Common myeloid progenitor, CD34-positive (primary cell): Measurements from ENCODE around the gene SCGN.

Source experiments
- CTCF ChIA-PET: fragments of 350-600 bp; sonication (Branson Sonifier 250); formaldehyde crosslinking; loops from one replicate; lab custom pipeline; 2021; ENCODE audit warnings: antibody characterized with exemption; lab: Charles Lee
- POLR2A ChIA-PET: fragments of 350-600 bp; sonication (Branson Sonifier 250); formaldehyde crosslinking; loops from one replicate; lab custom pipeline; 2021; ENCODE audit warnings: antibody characterized with exemption; lab: Charles Lee
- DNase-seq, 3 donors: peaks; one replicate each; pipeline versions ENCODE4 v3.0.0 to v3.0.0-alpha.2; 2013
- H3K27ac ChIP-seq, 2 experiments: 1 replicate in 1 of 2; 2 replicates in 1 of 2; pipeline ENCODE4 v1.7.0; 2013; ENCODE audit warnings: inconsistent platforms in 2 of 2, low read length in 2 of 2, mild to moderate bottlenecking in 2 of 2, low read depth in 1 of 2, moderate library complexity in 1 of 2; ENCODE audit not compliant: severe bottlenecking in 2 of 2, insufficient read depth in 1 of 2, poor library complexity in 1 of 2
- H3K27me3 ChIP-seq, 5 experiments: replicated peaks in 2 of 5; 1 replicate in 3 of 5; 2 replicates in 2 of 5; pipeline versions ENCODE4 v1.6.1 to v1.7.0; 2013; ENCODE audit warnings: low read length in 4 of 5, mild to moderate bottlenecking in 2 of 5, moderate library complexity in 2 of 5, inconsistent platforms in 1 of 5; ENCODE audit not compliant: insufficient read depth in 5 of 5, control insufficient read depth in 4 of 5
- H3K36me3 ChIP-seq, 4 experiments: 1 replicate in 2 of 4; 2 replicates in 2 of 4; pipeline versions ENCODE4 v1.6.1 to v1.7.0; 2013; ENCODE audit warnings: low read length in 3 of 4, control low read depth in 1 of 4, mild to moderate bottlenecking in 1 of 4; ENCODE audit not compliant: control insufficient read depth in 4 of 4, insufficient read depth in 4 of 4
- H3K4me1 ChIP-seq, 4 experiments: 1 replicate in 3 of 4; 2 replicates in 1 of 4; pipeline versions ENCODE4 v1.6.1 to v1.7.1; 2013; ENCODE audit warnings: low read length in 3 of 4, mild to moderate bottlenecking in 3 of 4, control low read depth in 1 of 4, inconsistent platforms in 1 of 4, moderate library complexity in 1 of 4; ENCODE audit not compliant: control insufficient read depth in 4 of 4, insufficient read depth in 4 of 4; ENCODE audit errors: control extremely low read depth in 1 of 4
- H3K4me3 ChIP-seq, 7 experiments: 1 replicate in 4 of 7; 2 replicates in 3 of 7; pipeline versions ENCODE4 v1.5.1 to v1.7.0; 2013; ENCODE audit warnings: mild to moderate bottlenecking in 7 of 7, low read length in 6 of 7, moderate library complexity in 6 of 7, inconsistent platforms in 2 of 7, low read depth in 2 of 7, control low read depth in 1 of 7; ENCODE audit not compliant: insufficient read depth in 4 of 7, control insufficient read depth in 1 of 7; ENCODE audit errors: extremely low read depth in 1 of 7
- H3K9me3 ChIP-seq, 5 experiments: 1 replicate in 4 of 5; 2 replicates in 1 of 5; pipeline versions ENCODE4 v1.6.1 to v1.7.1; 2013; ENCODE audit warnings: low read length in 4 of 5, mild to moderate bottlenecking in 2 of 5, inconsistent platforms in 1 of 5, low read depth in 1 of 5, moderate library complexity in 1 of 5; ENCODE audit not compliant: control insufficient read depth in 4 of 5, insufficient read depth in 2 of 5; ENCODE audit errors: control extremely low read depth in 1 of 5
- WGBS: methylation state at CpG from one replicate; pipeline ENCODE4 v1.1.5; 2013; ENCODE audit not compliant: insufficient coverage; 5-methylcytosine and 5-hydroxymethylcytosine counted together

Gene SCGN

DNA sequence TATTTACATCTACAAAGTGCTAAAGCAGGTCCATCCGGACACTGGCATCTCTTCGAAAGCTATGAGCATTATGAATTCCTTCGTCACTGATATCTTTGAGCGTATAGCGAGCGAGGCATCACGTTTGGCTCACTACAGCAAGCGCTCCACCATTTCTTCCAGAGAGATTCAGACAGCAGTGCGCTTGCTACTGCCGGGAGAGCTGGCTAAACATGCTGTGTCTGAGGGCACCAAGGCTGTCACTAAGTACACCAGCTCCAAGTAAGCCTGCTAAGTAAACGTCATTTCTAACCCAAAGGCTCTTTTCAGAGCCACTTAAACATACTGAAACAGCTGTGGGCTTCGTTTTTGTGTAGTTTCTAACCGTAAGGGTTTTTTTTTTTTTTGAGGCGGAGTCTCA is 75.0 kb downstream of the SCGN start:
- ChIA-PET CTCF (interaction anchor here (0.8 to 1.1 kb wide), 3 partner anchors 12 to 23 kb away, joined by 3 read pairs; no protein-coding TSS in a partner anchor), POLR2A (no interaction called here)
- no peaks in the 10 kb centered on the region for H3K36me3 ChIP-seq
- no peak overlapping the region for H3K4me3 ChIP-seq
- H3K27ac ChIP-seq = no peak overlapping the region
- peaks cover 0 to 12% (median 2%) of the 10 kb centered on the region in 5 experiments for H3K27me3 ChIP-seq
- H3K4me1 ChIP-seq = no peaks in the 10 kb centered on the region
- 93% methylated on average over 12 of the region's 14 CpGs for WGBS
- H3K9me3 ChIP-seq = peaks cover 0 to 6% (median 0%) of the 10 kb centered on the region in 5 experiments
- DNase-seq = no peak

DNA sequence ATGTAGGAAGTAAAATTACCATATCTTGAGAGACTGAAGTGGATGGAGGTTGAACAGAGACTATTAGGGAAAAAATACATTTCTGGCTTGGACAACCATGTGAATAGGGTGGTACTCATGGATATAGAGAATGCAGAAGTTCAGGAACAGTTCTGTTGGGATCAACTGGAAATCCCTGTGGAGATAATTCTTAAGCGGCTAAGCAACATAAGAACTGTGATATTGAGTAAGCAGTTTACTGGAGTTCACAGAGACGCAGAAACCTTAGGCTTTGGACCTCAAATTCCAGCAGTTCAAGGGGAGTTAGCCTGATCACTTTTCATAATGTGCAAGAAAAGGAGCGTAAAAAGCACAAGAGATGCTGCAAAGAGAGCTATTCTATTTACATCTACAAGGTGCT is 78.9 kb downstream of the SCGN start:
- Histone ChIP-seq H3K27me3 (peaks cover 4 to 26% (median 10%) of the 10 kb centered on the region in 5 experiments), H3K4me1 (no peaks in the 10 kb centered on the region), H3K4me3 (no peak overlapping the region), H3K27ac (no peak overlapping the region), H3K36me3 (no peaks in the 10 kb centered on the region), H3K9me3 (peaks cover 0 to 8% (median 6%) of the 10 kb centered on the region in 5 experiments)
- no peak for DNase-seq
- ChIA-PET POLR2A (no interaction called here), CTCF (interaction anchor here (0.5 to 1.0 kb wide), 2 partner anchors 13 to 234 kb away, joined by 3 read pairs; no protein-coding TSS in a partner anchor)
- 100% methylated on average over 3 of the region's 3 CpGs for WGBS

DNA sequence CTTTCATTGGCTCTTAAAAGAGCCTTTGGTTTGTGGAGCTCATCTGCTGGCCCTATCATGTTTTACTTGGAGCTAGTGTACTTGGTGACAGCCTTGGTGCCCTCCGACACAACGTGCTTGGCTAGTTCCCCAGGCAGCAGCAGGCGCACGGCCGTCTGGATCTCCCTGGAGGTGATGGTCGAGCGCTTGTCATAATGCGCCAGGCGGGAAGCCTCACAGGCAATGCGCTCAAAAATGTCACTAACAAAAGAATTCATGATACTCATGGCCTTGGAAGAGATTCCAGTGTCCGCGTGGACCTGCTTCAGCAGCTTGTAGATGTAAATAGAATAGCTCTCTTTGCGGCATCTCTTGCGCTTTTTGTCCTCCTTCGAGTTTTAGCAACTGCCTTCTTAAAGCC is 79.7 kb downstream of the SCGN start:
- CTCF ChIA-PET = interaction anchor here (1.0 to 2.0 kb wide), 2 partner anchors 12 to 14 kb away, joined by 3 to 7 read pairs; no protein-coding TSS in a partner anchor

DNA sequence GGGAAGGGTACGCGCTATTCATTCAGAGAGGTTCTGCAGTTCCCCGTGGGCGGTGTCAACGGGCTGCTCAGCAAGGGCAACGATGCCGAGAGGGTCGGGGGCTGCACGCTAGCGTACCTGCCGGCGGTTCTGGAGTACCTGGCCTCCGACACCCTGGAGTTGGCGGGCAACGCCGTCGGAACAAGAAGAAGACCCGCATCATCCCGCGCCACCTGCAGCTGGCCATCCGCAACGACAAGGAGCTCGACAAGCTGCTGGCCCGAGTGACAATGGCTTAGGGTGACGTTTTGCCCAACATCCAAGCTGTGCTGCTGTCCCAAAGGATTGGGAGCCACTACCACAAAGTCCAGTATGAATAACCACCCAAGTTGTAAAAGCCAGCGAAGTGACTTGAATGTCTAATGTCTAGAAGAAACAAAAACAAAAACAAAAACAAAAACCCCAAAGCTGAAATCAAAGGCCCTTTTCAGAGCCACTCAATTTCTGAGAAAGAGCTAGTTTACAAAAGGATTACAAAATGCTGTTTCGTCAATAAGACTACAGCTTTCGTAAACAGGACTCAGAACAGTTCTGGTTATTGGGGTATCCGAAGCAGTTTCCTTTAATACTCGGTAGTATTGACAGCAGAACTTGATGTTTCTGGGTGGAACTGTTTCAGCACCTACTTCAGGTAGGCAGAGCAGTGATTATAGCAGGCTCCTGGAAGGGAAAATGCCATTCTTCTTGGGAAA is 80.6 kb downstream of the SCGN start:
- H3K4me3 ChIP-seq = no peak overlapping the region
- H3K27me3 ChIP-seq = peaks cover 4 to 26% (median 10%) of the 10 kb centered on the region in 5 experiments
- ChIA-PET CTCF (interaction anchor here (0.9 to 2.0 kb wide), 2 partner anchors 9 to 13 kb away, joined by 3 to 7 read pairs; no protein-coding TSS in a partner anchor), POLR2A (no interaction called here)
- 58% methylated on average over 29 of the region's 30 CpGs for WGBS
- no peaks in the 10 kb centered on the region for H3K36me3 ChIP-seq
- no peaks in the 10 kb centered on the region for H3K4me1 ChIP-seq
- DNase-seq = no peak
- H3K27ac ChIP-seq = no peak overlapping the region
- peaks cover under 1 to 16% (median 12%) of the 10 kb centered on the region in 5 experiments for H3K9me3 ChIP-seq

More for the DNA sequence above, 79.7 kb downstream of the SCGN start:
- WGBS = 98% methylated on average over 15 of the region's 15 CpGs
- peaks cover 0 to 11% (median 6%) of the 10 kb centered on the region in 5 experiments for H3K9me3 ChIP-seq
- no peak overlapping the region for H3K27ac ChIP-seq
- H3K36me3 ChIP-seq = no peaks in the 10 kb centered on the region
- POLR2A ChIA-PET = no interaction called here
- no peak for DNase-seq
- peaks cover 4 to 26% (median 10%) of the 10 kb centered on the region in 5 experiments for H3K27me3 ChIP-seq
- no peak overlapping the region for H3K4me3 ChIP-seq
- no peaks in the 10 kb centered on the region for H3K4me1 ChIP-seq

DNA sequence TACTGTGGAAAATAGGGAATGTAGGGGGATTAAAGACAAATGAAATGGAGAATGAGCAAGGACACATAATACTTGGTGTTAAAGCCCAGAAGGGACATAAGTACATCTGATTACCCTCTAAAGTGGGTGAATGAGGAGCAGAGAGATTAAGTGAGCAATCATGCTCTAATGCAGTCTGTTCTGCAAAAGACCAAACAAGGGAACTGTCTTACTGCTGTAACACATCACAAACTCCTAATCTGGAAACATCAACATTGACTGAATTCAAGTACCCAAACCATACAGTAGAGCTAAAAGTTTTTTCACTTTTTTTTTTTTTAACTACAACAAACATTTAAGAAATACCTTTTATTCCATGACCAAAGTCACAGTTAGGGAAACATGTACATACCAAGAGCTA is 83.2 kb downstream of the SCGN start:
- no peaks in the 10 kb centered on the region for H3K4me1 ChIP-seq

DNA sequence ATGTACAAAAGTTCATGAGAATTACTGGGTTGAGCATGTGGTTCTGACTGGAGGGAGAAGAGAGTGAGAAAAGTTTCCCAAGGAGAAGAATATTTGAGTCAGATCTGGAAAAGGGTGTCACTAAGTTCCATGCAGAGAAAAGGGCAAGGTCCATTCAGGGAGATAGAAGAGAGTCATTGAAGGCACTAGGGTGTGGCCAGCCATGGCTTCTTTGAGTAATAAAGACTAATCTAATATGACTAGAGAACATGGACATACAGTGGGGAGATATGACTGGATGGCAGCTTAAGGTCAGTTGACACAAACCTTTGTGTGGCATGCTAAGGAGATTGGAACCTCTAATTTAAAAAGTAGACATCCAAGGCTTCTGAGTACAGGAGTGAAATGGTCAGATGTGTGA is 91.9 kb downstream of the SCGN start:
- ChIA-PET CTCF (no interaction called here), POLR2A (no interaction called here)
- H3K27me3 ChIP-seq = no peaks in the 10 kb centered on the region
- DNase-seq = no peak
- H3K27ac ChIP-seq = no peak overlapping the region
- no peaks in the 10 kb centered on the region for H3K36me3 ChIP-seq
- H3K4me1 ChIP-seq = peaks cover 0 to 5% (median under 1%) of the 10 kb centered on the region in 4 experiments
- peaks cover 0 to 3% (median 0%) of the 10 kb centered on the region in 5 experiments for H3K9me3 ChIP-seq
- no peak overlapping the region for H3K4me3 ChIP-seq

More for the DNA sequence above, 83.2 kb downstream of the SCGN start:
- CTCF ChIA-PET = no interaction called here
- H3K27ac ChIP-seq = no peak overlapping the region
- no peaks in the 10 kb centered on the region for H3K36me3 ChIP-seq
- H3K27me3 ChIP-seq = peaks cover 4 to 26% (median 7%) of the 10 kb centered on the region in 5 experiments
- no peak for DNase-seq
- H3K9me3 ChIP-seq = peaks cover 3 to 16% (median 12%) of the 10 kb centered on the region in 5 experiments
- POLR2A ChIA-PET = no interaction called here
- H3K4me3 ChIP-seq = no peak overlapping the region

DNA sequence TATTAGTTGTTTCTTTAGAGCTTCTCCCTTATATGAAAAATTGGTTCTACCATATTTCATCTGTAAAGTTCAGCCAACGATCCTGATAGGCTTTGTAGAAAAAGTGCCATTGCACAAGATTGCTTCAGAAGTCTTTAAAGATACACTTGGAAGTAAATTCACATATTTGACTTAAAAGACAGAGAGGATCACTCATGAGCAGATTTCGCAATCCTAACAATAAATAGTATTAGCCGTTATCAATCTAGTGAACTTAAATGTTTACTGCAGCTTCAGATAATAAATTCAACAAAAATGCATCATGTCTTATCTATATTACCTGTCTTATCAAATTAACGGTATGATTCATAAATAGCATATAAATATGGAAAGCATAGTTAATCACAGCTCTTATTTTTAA is 93.8 kb downstream of the SCGN start:
- H3K27ac ChIP-seq = no peak overlapping the region
- CTCF ChIA-PET = no interaction called here

More for the DNA sequence above, 93.8 kb downstream of the SCGN start:
- POLR2A ChIA-PET = no interaction called here
- Histone ChIP-seq H3K36me3 (no peaks in the 10 kb centered on the region), H3K4me3 (no peak overlapping the region), H3K4me1 (peaks cover 0 to 17% (median 9%) of the 10 kb centered on the region in 4 experiments), H3K9me3 (peaks cover 0 to 3% (median 0%) of the 10 kb centered on the region in 5 experiments), H3K27me3 (no peaks in the 10 kb centered on the region)
- no peak for DNase-seq
- 86% methylated on average over 1 of the region's 4 CpGs for WGBS
